Hepatocyte (in vitro differentiated cells): ENCODE results near the gene SIN3A. TPM values are rescaled to one million over a fixed set of nuclear protein-coding genes. Genes with fewer than 3 reads are reported as not detected.
A peak's percentile ranks its signal among the peaks of the same experiment; 100 is the strongest.

Experiments used
- DNase-seq: peaks from one replicate; pipeline ENCODE4 v3.0.0-alpha.2; 2016; ENCODE audit warnings: low spot score
- H2AFZ ChIP-seq: fragments of 200-600 bp; sonication (generic); 2 replicates; pipeline ENCODE4 v1.6.0; 2016; ENCODE audit warnings: antibody characterized with exemption, mild to moderate bottlenecking
- H3K27ac ChIP-seq: fragments of 200-600 bp; sonication (generic); 2 replicates; pipeline ENCODE4 v1.5.1; 2016; ENCODE audit warnings: mild to moderate bottlenecking
- H3K27me3 ChIP-seq: fragments of 200-600 bp; sonication (generic); 2 replicates; pipeline ENCODE4 v1.6.1; 2016
- H3K36me3 ChIP-seq: fragments of 200-600 bp; sonication (generic); replicated peaks from 2 replicates; pipeline ENCODE4 v1.5.1; 2016; ENCODE audit warnings: low read depth; ENCODE audit not compliant: insufficient read depth
- H3K4me1 ChIP-seq: fragments of 200-600 bp; sonication (generic); 2 replicates; pipeline ENCODE4 v1.5.1; 2016; ENCODE audit warnings: mild to moderate bottlenecking, moderate library complexity; ENCODE audit not compliant: insufficient read depth
- H3K4me2 ChIP-seq: fragments of 200-600 bp; sonication (generic); 2 replicates; pipeline ENCODE4 v1.6.0; 2016
- H3K4me3 ChIP-seq: fragments of 200-600 bp; sonication (generic); 2 replicates; pipeline ENCODE4 v1.5.1; 2016; ENCODE audit warnings: mild to moderate bottlenecking
- H3K79me2 ChIP-seq: fragments of 200-600 bp; sonication (generic); 2 replicates; pipeline ENCODE4 v1.6.0; 2017; ENCODE audit warnings: mild to moderate bottlenecking
- H3K9me2 ChIP-seq: fragments of 200-600 bp; sonication (generic); replicated peaks from 2 replicates; pipeline ENCODE4 v1.6.0; 2017; ENCODE audit warnings: mild to moderate bottlenecking; ENCODE audit not compliant: insufficient read depth
- H3K9me3 ChIP-seq: fragments of 200-600 bp; sonication (generic); 2 replicates; pipeline ENCODE4 v1.5.1; 2016; ENCODE audit warnings: low read depth, mild to moderate bottlenecking
- H4K20me1 ChIP-seq: fragments of 200-600 bp; sonication (generic); 2 replicates; pipeline ENCODE4 v1.6.0; 2016; ENCODE audit warnings: mild to moderate bottlenecking; ENCODE audit not compliant: insufficient read depth, poor library complexity, severe bottlenecking
- EZH2 ChIP-seq: fragments of 200-600 bp; sonication (generic); IDR thresholded peaks from 2 replicates; pipeline ENCODE4 v1.6.1; 2016; ENCODE audit warnings: antibody characterized with exemption, mild to moderate bottlenecking, borderline replicate concordance
- EZH2phosphoT487 ChIP-seq: fragments of 200-600 bp; sonication (generic); IDR thresholded peaks from one replicate; pipeline ENCODE4 v1.6.1; 2018; ENCODE audit warnings: antibody characterized with exemption, mild to moderate bottlenecking, low read depth, moderate library complexity; ENCODE audit not compliant: unreplicated experiment, severe bottlenecking
- WGBS: methylation state at CpG from one replicate; pipeline ENCODE4 v1.1.6; 2016; ENCODE audit warnings: low lambda C conversion rate; ENCODE audit errors: missing lambda C conversion rate; 5-methylcytosine and 5-hydroxymethylcytosine counted together
- polyA plus RNA-seq: library from polyadenylated mRNA; unstranded; fragments of >200 nt; fragmentation: Nextera tagmentation; extraction: Ambion mirVana; gene quantifications from 2 replicates; pipeline ENCODE4 v1.2.1, GENCODE V29; 2016
- total RNA-seq: library from RNA; depleted of rRNA; stranded (reverse); fragments of >200 nt; gene quantifications from 2 replicates; pipeline ENCODE4 v1.2.3, GENCODE V29; 2014
- TF ChIP-seq, protein P1 (sequence below): fragments of 200-600 bp; sonication (generic); IDR thresholded peaks from 2 replicates; pipeline ENCODE4 v1.5.1; 2016; ENCODE audit warnings: antibody characterized with exemption, mild to moderate bottlenecking; ENCODE audit not compliant: poor library complexity

Gene SIN3A
- total and polyA plus RNA-seq, 2 experiments from 2014 or later, result 16.5 to 28.8 TPM

- peak overlapping the region; percentile 20 for H3K4me3 ChIP-seq
- H3K9me3 ChIP-seq, result no peaks in the 10 kb centered on the region
- H3K4me2 ChIP-seq, result peak overlapping the region; percentile 80
- 2% methylated on average over 16 of the region's 16 CpGs for WGBS
- H3K27ac ChIP-seq, result peak overlapping the region; percentile 94
- H3K4me1 ChIP-seq, result peaks cover 20% of the 10 kb centered on the region
- DNase-seq, result peak; percentile 92
- no peaks in the 10 kb centered on the region for H3K27me3 ChIP-seq
- peaks cover 30% of the 10 kb centered on the region for H3K79me2 ChIP-seq
- H3K9me2 ChIP-seq, result no peaks in the 10 kb centered on the region
- H3K36me3 ChIP-seq, result no peaks in the 10 kb centered on the region
- peak overlapping the region; percentile 6 for H2AFZ ChIP-seq
- no peak for TF ChIP-seq EZH2phosphoT487
- no peak for TF ChIP-seq EZH2
- TF ChIP-seq, protein P1, sequence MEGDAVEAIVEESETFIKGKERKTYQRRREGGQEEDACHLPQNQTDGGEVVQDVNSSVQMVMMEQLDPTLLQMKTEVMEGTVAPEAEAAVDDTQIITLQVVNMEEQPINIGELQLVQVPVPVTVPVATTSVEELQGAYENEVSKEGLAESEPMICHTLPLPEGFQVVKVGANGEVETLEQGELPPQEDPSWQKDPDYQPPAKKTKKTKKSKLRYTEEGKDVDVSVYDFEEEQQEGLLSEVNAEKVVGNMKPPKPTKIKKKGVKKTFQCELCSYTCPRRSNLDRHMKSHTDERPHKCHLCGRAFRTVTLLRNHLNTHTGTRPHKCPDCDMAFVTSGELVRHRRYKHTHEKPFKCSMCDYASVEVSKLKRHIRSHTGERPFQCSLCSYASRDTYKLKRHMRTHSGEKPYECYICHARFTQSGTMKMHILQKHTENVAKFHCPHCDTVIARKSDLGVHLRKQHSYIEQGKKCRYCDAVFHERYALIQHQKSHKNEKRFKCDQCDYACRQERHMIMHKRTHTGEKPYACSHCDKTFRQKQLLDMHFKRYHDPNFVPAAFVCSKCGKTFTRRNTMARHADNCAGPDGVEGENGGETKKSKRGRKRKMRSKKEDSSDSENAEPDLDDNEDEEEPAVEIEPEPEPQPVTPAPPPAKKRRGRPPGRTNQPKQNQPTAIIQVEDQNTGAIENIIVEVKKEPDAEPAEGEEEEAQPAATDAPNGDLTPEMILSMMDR, result no peak
- peaks cover 29% of the 10 kb centered on the region for H4K20me1 ChIP-seq
Measured at GRCh38 chr15:75452364-75452864, 924 bp upstream of the SIN3A start.

DNA sequence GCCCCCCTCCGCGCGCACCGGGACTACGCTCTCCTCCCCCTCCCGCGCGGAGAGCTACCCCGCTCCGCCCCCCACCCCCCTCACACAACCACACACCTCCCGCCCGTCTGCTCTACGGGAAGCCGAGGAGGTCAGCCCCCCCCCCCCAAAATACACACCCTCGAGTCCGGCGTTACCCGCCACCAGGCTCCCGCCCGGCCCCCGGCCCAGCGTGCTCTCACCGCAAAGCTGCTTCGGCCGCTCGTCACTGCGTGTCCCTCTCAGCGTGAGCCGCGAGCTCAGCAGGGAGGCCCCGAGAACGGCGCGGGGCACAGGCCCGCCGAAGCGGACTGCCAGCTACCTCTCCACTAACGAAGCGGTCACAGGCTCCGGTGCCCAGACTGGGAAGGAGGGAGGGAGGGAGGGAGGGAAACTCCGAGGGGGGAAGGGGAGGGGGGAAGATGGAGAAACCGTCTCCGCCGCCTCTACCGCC, 252 bp downstream of the SIN3A start:
- DNase-seq, result no peak
- Histone ChIP-seq H3K9me2 (no peaks in the 10 kb centered on the region), H3K4me3 (peak overlapping the region; percentile 46), H3K27me3 (no peaks in the 10 kb centered on the region), H3K4me2 (peak overlapping the region; percentile 84), H3K4me1 (peaks cover 12% of the 10 kb centered on the region), H3K79me2 (peaks cover 42% of the 10 kb centered on the region), H3K9me3 (no peaks in the 10 kb centered on the region), H4K20me1 (peaks cover 41% of the 10 kb centered on the region), H2AFZ (peak overlapping the region; percentile 28), H3K36me3 (no peaks in the 10 kb centered on the region), H3K27ac (peak overlapping the region; percentile 98)
- under 1% methylated on average over 24 of the region's 45 CpGs for WGBS
- no peak for TF ChIP-seq EZH2
- TF ChIP-seq, protein P1, result no peak
- no peak for TF ChIP-seq EZH2phosphoT487

GRCh38 chr15:75450307-75451201, 936 bp downstream of the SIN3A start:
- Histone ChIP-seq H4K20me1 (peaks cover 47% of the 10 kb centered on the region), H2AFZ (no peak overlapping the region), H3K4me1 (peaks cover 11% of the 10 kb centered on the region), H3K36me3 (no peaks in the 10 kb centered on the region), H3K27ac (peak overlapping the region; percentile 98), H3K79me2 (peaks cover 49% of the 10 kb centered on the region), H3K4me2 (peak overlapping the region; percentile 84), H3K9me2 (no peaks in the 10 kb centered on the region), H3K9me3 (no peaks in the 10 kb centered on the region), H3K27me3 (no peaks in the 10 kb centered on the region), H3K4me3 (peak overlapping the region; percentile 43)
- DNase-seq, result peak; percentile 98
- TF ChIP-seq EZH2phosphoT487 (no peak), EZH2 (no peak)
- TF ChIP-seq, protein P1, result no peak
- WGBS, result 2% methylated on average over 23 of the region's 62 CpGs
